ENCODE measurements around the gene SPATA4. TPM values are rescaled to one million over a fixed set of nuclear protein-coding genes. Genes with fewer than 3 reads are reported as not detected.
A peak's percentile ranks its signal among the peaks of the same experiment; 100 is the strongest.

SPATA4 gene
- total and polyA plus RNA-seq, 9 of the 15 experiments (the other 6 are each of a cell fraction or from before 2014, with no cell fraction given) = not detected

DNA sequence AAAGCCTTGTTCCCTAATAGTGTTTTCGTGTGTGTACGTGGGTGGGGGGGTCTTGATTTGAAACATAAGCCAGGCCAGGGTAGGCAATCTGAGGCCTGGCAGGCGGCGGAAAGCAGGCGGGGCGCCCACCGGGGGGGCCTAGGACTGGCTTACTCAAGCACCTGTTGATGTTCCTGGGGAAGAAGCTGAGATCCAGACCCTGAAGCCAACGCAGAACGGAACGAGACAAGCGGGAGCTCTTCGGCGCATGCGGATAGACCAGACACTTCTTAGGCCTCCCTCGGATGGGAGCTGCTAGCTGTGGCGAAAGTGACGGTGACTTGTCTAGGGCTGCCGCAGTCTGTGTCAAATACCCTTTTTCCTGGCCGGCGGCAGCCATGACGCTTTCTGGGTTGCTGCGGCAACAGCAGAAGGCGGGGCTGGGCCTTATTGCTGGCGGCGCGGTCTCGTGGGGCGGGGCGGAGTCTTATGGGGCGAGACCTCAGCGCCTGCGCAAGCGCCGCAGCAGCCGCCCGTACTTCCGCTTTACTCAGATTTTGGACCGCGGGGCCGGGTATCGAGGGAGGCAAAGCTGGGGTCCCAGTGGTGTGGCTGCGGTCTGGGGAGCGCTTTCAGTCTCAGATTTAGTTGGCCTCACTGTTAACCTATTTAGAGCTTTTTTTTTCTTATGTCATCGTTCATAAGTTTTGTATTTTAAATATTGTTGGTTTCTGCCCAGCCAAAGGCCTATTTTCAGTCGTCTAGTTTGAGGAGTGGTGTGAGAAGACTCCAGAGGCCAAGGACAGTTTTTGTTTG is at the start of gene SPATA4 (continued):
- TF ChIP-seq ELF1 (tag; IDR thresholded peaks at IDR 0.05) = peak; percentile 80
- peak; percentile 82 for TF ChIP-seq CXXC5 (CRISPR knock-in tag; IDR thresholded peaks at IDR 0.05)
- TF ChIP-seq, protein P1, sequence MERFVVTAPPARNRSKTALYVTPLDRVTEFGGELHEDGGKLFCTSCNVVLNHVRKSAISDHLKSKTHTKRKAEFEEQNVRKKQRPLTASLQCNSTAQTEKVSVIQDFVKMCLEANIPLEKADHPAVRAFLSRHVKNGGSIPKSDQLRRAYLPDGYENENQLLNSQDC (CRISPR knock-in tag; IDR thresholded peaks at IDR 0.05) = no peak
- TF ChIP-seq, protein P2, sequence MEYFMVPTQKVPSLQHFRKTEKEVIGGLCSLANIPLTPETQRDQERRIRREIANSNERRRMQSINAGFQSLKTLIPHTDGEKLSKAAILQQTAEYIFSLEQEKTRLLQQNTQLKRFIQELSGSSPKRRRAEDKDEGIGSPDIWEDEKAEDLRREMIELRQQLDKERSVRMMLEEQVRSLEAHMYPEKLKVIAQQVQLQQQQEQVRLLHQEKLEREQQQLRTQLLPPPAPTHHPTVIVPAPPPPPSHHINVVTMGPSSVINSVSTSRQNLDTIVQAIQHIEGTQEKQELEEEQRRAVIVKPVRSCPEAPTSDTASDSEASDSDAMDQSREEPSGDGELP (CRISPR knock-in tag; IDR thresholded peaks at IDR 0.05; ENCODE audit: borderline replicate concordance) = peak; percentile 55; the same call in 1 of the 2 replicates
- peak; percentile 75 for TF ChIP-seq ZFX (CRISPR knock-in tag; IDR thresholded peaks at IDR 0.05)

DNA sequence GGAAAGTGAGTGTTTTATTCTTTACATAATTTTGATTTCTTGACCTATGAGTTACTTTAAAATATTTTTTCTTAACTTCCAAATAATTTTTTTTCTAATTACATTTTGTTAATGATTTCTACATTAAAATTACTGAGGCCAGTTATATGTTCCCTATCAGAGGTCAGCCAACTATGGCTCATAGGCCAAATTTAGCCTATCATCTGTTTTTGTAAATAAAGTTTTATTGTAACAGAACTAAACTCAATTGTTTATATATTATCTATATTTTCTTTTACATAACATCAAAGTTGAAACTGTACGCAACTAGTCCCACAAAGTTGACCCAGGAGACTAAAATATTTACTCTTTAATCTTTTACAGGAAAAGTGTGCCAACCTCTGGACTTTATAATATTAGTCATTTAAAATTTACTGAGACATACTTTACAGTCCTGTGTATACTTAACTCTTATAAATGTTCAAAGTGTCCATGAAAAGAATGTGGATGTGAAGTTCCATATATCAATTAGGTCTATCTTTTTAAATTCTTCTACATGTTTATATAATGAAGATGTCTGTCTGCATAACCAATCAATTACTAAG is 47.5 kb upstream of the SPATA4 start:
- no peak overlapping the region for H3K27ac ChIP-seq (ENCODE audit: extremely low read depth, low read depth, low read length)
- no peak overlapping the region for H3K9ac ChIP-seq (ENCODE audit: insufficient read depth in 1 of 2, low read depth in 2 of 2, low read length in 2 of 2)
- no peaks in the 10 kb centered on the region for H3K4me1 ChIP-seq (replicated peaks in 1 of 2; ENCODE audit: control insufficient read depth in 2 of 2, insufficient read depth in 2 of 2, low read length in 2 of 2)
- no peaks in the 10 kb centered on the region for H4K20me1 ChIP-seq (replicated peaks; ENCODE audit: control insufficient read depth, insufficient read depth, low read length)
- no peak overlapping the region for H3K4me3 ChIP-seq
- ChIA-PET CTCF (ENCODE audit: low intra/inter-chr PET ratio) (no interaction called here), POLR2A (no interaction called here)
- no peak overlapping the region for H2AFZ ChIP-seq (ENCODE audit: low read depth, low read length)
- no peaks in the 10 kb centered on the region for H3K79me2 ChIP-seq (ENCODE audit: control insufficient read depth, insufficient read depth, low read length)
- in situ Hi-C loops (cut with MboI) (no loop called here), intact Hi-C loops (cut with micrococcal nuclease) (no loop called here)
- H3K36me3 ChIP-seq (ENCODE audit: control insufficient read depth, insufficient read depth, low read length) = no peaks in the 10 kb centered on the region
- TF ChIP-seq ZNF431 (CRISPR knock-in tag; IDR thresholded peaks at IDR 0.05) = no peak
- TF ChIP-seq, protein P3, sequence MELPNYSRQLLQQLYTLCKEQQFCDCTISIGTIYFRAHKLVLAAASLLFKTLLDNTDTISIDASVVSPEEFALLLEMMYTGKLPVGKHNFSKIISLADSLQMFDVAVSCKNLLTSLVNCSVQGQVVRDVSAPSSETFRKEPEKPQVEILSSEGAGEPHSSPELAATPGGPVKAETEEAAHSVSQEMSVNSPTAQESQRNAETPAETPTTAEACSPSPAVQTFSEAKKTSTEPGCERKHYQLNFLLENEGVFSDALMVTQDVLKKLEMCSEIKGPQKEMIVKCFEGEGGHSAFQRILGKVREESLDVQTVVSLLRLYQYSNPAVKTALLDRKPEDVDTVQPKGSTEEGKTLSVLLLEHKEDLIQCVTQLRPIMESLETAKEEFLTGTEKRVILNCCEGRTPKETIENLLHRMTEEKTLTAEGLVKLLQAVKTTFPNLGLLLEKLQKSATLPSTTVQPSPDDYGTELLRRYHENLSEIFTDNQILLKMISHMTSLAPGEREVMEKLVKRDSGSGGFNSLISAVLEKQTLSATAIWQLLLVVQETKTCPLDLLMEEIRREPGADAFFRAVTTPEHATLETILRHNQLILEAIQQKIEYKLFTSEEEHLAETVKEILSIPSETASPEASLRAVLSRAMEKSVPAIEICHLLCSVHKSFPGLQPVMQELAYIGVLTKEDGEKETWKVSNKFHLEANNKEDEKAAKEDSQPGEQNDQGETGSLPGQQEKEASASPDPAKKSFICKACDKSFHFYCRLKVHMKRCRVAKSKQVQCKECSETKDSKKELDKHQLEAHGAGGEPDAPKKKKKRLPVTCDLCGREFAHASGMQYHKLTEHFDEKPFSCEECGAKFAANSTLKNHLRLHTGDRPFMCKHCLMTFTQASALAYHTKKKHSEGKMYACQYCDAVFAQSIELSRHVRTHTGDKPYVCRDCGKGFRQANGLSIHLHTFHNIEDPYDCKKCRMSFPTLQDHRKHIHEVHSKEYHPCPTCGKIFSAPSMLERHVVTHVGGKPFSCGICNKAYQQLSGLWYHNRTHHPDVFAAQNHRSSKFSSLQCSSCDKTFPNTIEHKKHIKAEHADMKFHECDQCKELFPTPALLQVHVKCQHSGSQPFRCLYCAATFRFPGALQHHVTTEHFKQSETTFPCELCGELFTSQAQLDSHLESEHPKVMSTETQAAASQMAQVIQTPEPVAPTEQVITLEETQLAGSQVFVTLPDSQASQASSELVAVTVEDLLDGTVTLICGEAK (IDR thresholded peaks at IDR 0.05) = peak; percentile 42; the same call in 1 of the 2 replicates
- TF ChIP-seq, protein P3 (CRISPR knock-in tag; IDR thresholded peaks at IDR 0.05) = no peak
- peaks cover 0 to under 1% of the 10 kb centered on the region in 2 experiments; a peak in 1 of 5 replicates for H3K27me3 ChIP-seq (ENCODE audit: control insufficient read depth in 2 of 2, insufficient read depth in 2 of 2, low read length in 2 of 2)
- no TSS peak for BruUV-seq (replicated peaks)
- H3K9me1 ChIP-seq (ENCODE audit: control insufficient read depth, insufficient read depth, low read length) = no peaks in the 10 kb centered on the region
- H3K4me2 ChIP-seq (ENCODE audit: insufficient read depth, low read length) = no peak overlapping the region
- DNase-seq (ENCODE audit: extremely low read depth in 1 of 4, low spot score in 3 of 4) (no peak), ATAC-seq (no peak), FAIRE-seq (no peak)
- H3K9me3 ChIP-seq (replicated peaks; ENCODE audit: control insufficient read depth, insufficient read depth, low read depth, low read length) = no peaks in the 10 kb centered on the region
- 31% methylated on average over 1 of the region's 1 CpG for WGBS (ENCODE audit: insufficient coverage, low coverage, missing lambda C conversion rate)

Data from K562 (cell line).